HepG2 (cell line): ENCODE results near the gene ARL5A. TPM values are rescaled to one million over a fixed set of nuclear protein-coding genes. Genes with fewer than 3 reads are reported as not detected.
A peak's percentile ranks its signal among the peaks of the same experiment; 100 is the strongest.

ENCODE experiments used
- FOXA3 ChIP-seq: IDR thresholded peaks from 2 replicates; pipeline ENCODE4 v1.6.1; 2016; ENCODE audit warnings: missing genetic modification reagents, missing compliant biosample characterization
- FOXO1 ChIP-seq: sonication (generic); formaldehyde crosslinking; IDR thresholded peaks from 2 replicates; pipeline ENCODE4 v1.4.0; 2020; ENCODE audit warnings: missing genetic modification reagents
- REPIN1 ChIP-seq: sonication (generic); formaldehyde crosslinking; IDR thresholded peaks from 2 replicates; pipeline ENCODE4 v1.8.0; 2022; ENCODE audit warnings: missing genetic modification reagents, low read depth, mild to moderate bottlenecking, borderline replicate concordance
- SMYD3 ChIP-seq: sonication (generic); formaldehyde crosslinking; IDR thresholded peaks from 2 replicates; pipeline ENCODE4 v1.8.1; 2023; ENCODE audit warnings: mild to moderate bottlenecking, missing genetic modification reagents
- THAP11 ChIP-seq: IDR thresholded peaks from 2 replicates; pipeline ENCODE4 v1.6.1; 2016; ENCODE audit warnings: missing biosample characterization, missing genetic modification reagents
- ZNF605 ChIP-seq: sonication (generic); formaldehyde crosslinking; IDR thresholded peaks from 2 replicates; pipeline ENCODE4 v1.8.0; 2022; ENCODE audit warnings: mild to moderate bottlenecking, missing genetic modification reagents
- ZNF629 ChIP-seq: sonication (generic); formaldehyde crosslinking; conservative IDR thresholded peaks from 2 replicates; pipeline ENCODE4 v1.5.0; 2020; ENCODE audit warnings: missing genetic modification reagents
- ZNF83 ChIP-seq: sonication (generic); formaldehyde crosslinking; IDR thresholded peaks from 2 replicates; pipeline ENCODE4 v1.4.0; 2020; ENCODE audit warnings: missing genetic modification reagents, mild to moderate bottlenecking, borderline replicate concordance
- polyA plus RNA-seq, 8 experiments: library from polyadenylated mRNA; depleted of rRNA in 3 of 8; stranded (reverse) in 7 of 8; unstranded in 1 of 8; fragments of >200 nt; fragmentation: Illumina TruSeq in 4 of 8; extraction: Trizol in 4 of 8; gene quantifications; 2 replicates each; pipeline versions ENCODE4 v1.2.1 to v1.2.3, GENCODE V29; 2011 to 2016; ENCODE audit warnings: low read depth in 4 of 8, missing spikeins in 1 of 8, mixed read lengths in 1 of 8; ENCODE audit not compliant: insufficient read depth in 1 of 8
- total RNA-seq, 5 experiments: library from RNA; depleted of rRNA; stranded (reverse); fragments of >200 nt; fragmentation: Illumina TruSeq; extraction: Trizol; gene quantifications; 2 replicates each; pipeline ENCODE4 v1.2.3, GENCODE V29; 2016; ENCODE audit warnings: low read depth in 1 of 5
- TF ChIP-seq, protein P1 (sequence below), 2 experiments: sonication (generic) in 1 of 2; formaldehyde crosslinking in 1 of 2; IDR thresholded peaks; 2 replicates each; pipeline versions ENCODE4 v1.4.0 to v1.6.1; 2016 to 2020; ENCODE audit warnings: borderline replicate concordance in 1 of 2, low read depth in 1 of 2, mild to moderate bottlenecking in 1 of 2, missing genetic modification reagents in 1 of 2
- TF ChIP-seq, protein P2 (sequence below): sonication (generic); formaldehyde crosslinking; IDR thresholded peaks from 2 replicates; pipeline ENCODE4 v1.5.1; 2020; ENCODE audit warnings: missing genetic modification reagents, mild to moderate bottlenecking, borderline replicate concordance
- TF ChIP-seq, protein P3 (sequence below), 2 experiments: sonication (generic) in 1 of 2; formaldehyde crosslinking in 1 of 2; IDR thresholded peaks; 2 replicates each; pipeline versions ENCODE4 v1.6.1 to v1.9.0; 2014 to 2022; ENCODE audit warnings: antibody characterized with exemption in 1 of 2, borderline replicate concordance in 1 of 2, inconsistent platforms in 1 of 2, low read depth in 1 of 2, missing genetic modification reagents in 1 of 2
- TF ChIP-seq, protein P4 (sequence below): sonication (generic); formaldehyde crosslinking; IDR thresholded peaks from 2 replicates; pipeline ENCODE4 v1.4.0; 2020; ENCODE audit warnings: missing genetic modification reagents
- TF ChIP-seq, protein P5 (sequence below): IDR thresholded peaks from 2 replicates; pipeline ENCODE4 v1.6.1; 2016; ENCODE audit warnings: control low read depth
- TF ChIP-seq, protein P6 (sequence below): sonication (generic); formaldehyde crosslinking; IDR thresholded peaks from 2 replicates; pipeline ENCODE4 v1.9.0; 2021; ENCODE audit warnings: missing genetic modification reagents, mild to moderate bottlenecking, borderline replicate concordance

Gene ARL5A
- total and polyA plus RNA-seq, 2 of the 13 experiments (the other 11 are each of a cell fraction or from before 2014, with no cell fraction given): 47.5 to 149 TPM

DNA sequence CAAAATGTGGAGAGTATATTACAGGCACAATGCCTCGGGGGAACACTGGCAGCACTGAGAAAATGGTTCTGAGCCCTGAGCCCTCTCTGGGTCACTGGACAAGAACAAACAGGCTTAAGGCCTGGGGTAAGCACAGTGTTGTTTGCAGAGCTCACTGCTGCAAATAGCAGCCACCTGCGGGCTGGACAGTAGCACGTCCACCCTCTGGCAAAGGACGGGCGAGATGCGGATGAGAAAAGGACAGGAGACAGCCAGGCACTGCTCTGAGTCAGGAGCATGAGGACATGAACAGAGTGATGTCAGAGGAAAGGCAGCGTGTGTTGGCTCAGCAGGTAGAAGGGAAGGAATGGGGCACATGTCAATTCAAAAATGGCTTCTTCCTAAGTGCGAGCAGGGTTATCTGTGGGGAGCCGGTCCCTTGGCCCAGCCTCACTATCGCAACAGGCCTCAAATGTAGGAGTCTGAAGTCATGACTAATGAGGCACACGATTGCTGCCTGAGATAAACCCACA, 68.0 kb downstream of the ARL5A start (continued):
- TF ChIP-seq, protein P1, sequence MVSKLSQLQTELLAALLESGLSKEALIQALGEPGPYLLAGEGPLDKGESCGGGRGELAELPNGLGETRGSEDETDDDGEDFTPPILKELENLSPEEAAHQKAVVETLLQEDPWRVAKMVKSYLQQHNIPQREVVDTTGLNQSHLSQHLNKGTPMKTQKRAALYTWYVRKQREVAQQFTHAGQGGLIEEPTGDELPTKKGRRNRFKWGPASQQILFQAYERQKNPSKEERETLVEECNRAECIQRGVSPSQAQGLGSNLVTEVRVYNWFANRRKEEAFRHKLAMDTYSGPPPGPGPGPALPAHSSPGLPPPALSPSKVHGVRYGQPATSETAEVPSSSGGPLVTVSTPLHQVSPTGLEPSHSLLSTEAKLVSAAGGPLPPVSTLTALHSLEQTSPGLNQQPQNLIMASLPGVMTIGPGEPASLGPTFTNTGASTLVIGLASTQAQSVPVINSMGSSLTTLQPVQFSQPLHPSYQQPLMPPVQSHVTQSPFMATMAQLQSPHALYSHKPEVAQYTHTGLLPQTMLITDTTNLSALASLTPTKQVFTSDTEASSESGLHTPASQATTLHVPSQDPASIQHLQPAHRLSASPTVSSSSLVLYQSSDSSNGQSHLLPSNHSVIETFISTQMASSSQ (IDR thresholded peaks at IDR 0.05; ENCODE audit: low read depth): no peak
- TF ChIP-seq, protein P1 (CRISPR knock-in tag; IDR thresholded peaks at IDR 0.05; ENCODE audit: borderline replicate concordance): 0 out of 2 replicates have a peak, but pooled peaks have one; percentile 41
- TF ChIP-seq REPIN1 (CRISPR knock-in tag) (no peak; the same call in 1 of the 2 replicates), THAP11 (0 out of 2 replicates have a peak, but pooled peaks have one; percentile 24), FOXO1 (CRISPR knock-in tag) (peak; percentile 91), FOXA3 (CRISPR knock-in tag) (peak; percentile 85), SMYD3 (no peak), ZNF629 (CRISPR knock-in tag) (0 out of 2 replicates have a peak, but pooled peaks have one; percentile 30), ZNF83 (CRISPR knock-in tag) (no peak), ZNF605 (peak; percentile 84; the same call in 1 of the 2 replicates)
- TF ChIP-seq, protein P2, sequence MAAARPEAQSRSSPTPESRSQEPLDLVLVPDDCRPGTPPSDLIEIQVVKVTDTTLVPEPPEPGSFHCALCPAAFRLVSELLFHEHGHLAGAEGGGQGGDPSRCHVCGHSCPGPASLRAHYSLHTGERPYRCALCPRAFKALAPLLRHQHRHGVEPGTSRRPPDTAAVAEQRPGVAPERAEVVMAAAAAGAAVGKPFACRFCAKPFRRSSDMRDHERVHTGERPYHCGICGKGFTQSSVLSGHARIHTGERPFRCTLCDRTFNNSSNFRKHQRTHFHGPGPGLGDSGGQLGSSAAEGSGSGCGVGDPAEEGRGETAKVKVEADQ (CRISPR knock-in tag): peak; percentile 70; the same call in 1 of the 2 replicates
- TF ChIP-seq, protein P3, sequence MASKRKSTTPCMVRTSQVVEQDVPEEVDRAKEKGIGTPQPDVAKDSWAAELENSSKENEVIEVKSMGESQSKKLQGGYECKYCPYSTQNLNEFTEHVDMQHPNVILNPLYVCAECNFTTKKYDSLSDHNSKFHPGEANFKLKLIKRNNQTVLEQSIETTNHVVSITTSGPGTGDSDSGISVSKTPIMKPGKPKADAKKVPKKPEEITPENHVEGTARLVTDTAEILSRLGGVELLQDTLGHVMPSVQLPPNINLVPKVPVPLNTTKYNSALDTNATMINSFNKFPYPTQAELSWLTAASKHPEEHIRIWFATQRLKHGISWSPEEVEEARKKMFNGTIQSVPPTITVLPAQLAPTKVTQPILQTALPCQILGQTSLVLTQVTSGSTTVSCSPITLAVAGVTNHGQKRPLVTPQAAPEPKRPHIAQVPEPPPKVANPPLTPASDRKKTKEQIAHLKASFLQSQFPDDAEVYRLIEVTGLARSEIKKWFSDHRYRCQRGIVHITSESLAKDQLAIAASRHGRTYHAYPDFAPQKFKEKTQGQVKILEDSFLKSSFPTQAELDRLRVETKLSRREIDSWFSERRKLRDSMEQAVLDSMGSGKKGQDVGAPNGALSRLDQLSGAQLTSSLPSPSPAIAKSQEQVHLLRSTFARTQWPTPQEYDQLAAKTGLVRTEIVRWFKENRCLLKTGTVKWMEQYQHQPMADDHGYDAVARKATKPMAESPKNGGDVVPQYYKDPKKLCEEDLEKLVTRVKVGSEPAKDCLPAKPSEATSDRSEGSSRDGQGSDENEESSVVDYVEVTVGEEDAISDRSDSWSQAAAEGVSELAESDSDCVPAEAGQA (IDR thresholded peaks at IDR 0.05; ENCODE audit: low read depth): peak; percentile 62
- TF ChIP-seq, protein P3 (CRISPR knock-in tag; IDR thresholded peaks at IDR 0.05; ENCODE audit: borderline replicate concordance): no peak
- TF ChIP-seq, protein P4, sequence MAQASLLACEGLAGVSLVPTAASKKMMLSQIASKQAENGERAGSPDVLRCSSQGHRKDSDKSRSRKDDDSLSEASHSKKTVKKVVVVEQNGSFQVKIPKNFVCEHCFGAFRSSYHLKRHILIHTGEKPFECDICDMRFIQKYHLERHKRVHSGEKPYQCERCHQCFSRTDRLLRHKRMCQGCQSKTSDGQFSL: no peak
- TF ChIP-seq, protein P5, sequence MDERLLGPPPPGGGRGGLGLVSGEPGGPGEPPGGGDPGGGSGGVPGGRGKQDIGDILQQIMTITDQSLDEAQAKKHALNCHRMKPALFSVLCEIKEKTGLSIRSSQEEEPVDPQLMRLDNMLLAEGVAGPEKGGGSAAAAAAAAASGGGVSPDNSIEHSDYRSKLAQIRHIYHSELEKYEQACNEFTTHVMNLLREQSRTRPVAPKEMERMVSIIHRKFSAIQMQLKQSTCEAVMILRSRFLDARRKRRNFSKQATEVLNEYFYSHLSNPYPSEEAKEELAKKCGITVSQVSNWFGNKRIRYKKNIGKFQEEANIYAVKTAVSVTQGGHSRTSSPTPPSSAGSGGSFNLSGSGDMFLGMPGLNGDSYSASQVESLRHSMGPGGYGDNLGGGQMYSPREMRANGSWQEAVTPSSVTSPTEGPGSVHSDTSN: no peak
- TF ChIP-seq, protein P6, sequence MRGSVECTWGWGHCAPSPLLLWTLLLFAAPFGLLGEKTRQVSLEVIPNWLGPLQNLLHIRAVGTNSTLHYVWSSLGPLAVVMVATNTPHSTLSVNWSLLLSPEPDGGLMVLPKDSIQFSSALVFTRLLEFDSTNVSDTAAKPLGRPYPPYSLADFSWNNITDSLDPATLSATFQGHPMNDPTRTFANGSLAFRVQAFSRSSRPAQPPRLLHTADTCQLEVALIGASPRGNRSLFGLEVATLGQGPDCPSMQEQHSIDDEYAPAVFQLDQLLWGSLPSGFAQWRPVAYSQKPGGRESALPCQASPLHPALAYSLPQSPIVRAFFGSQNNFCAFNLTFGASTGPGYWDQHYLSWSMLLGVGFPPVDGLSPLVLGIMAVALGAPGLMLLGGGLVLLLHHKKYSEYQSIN: no peak
